Peyer's patch (tissue), 4 donors: Measurements from ENCODE around the gene CCDC73. TPM values are rescaled to one million over a fixed set of nuclear protein-coding genes. Genes with fewer than 3 reads are reported as not detected.

Experiments used
- DNase-seq, 3 donors: peaks; one replicate each; pipeline ENCODE4 v3.0.0-alpha.2; 2017 to 2019
- H3K27ac ChIP-seq, 4 donors: fragments of 200-600 bp; sonication (generic); one replicate each; pipeline ENCODE4 v1.5.1; 2016 to 2019
- H3K27me3 ChIP-seq, 2 donors: fragments of 200-600 bp; sonication (generic); one replicate each; pipeline ENCODE4 v1.5.1; 2019
- H3K36me3 ChIP-seq, 3 donors: fragments of 200-600 bp; sonication (generic); one replicate each; pipeline ENCODE4 v1.5.1; 2016 to 2019
- H3K4me1 ChIP-seq, 4 donors: fragments of 200-600 bp; sonication (generic); one replicate each; pipeline ENCODE4 v1.5.1; 2016 to 2019
- H3K4me3 ChIP-seq, 4 donors: fragments of 200-600 bp; sonication (generic); 1 replicate in 3 of 4; 2 replicates in 1 of 4; pipeline ENCODE4 v1.5.1; 2016 to 2019; ENCODE audit warnings: mild to moderate bottlenecking in 1 of 4
- H3K9me3 ChIP-seq, 4 donors: fragments of 200-600 bp; sonication (generic); one replicate each; pipeline ENCODE4 v1.5.1; 2016 to 2019; ENCODE audit warnings: mild to moderate bottlenecking in 1 of 4
- POLR2A ChIP-seq, 2 donors: fragments of 450-650 bp; IDR thresholded peaks; one replicate each; pipeline ENCODE4 v1.5.1; 2017; ENCODE audit warnings: antibody characterized with exemption in 2 of 2, mild to moderate bottlenecking in 2 of 2, moderate library complexity in 2 of 2
- total RNA-seq, 4 donors: library from RNA; depleted of rRNA; stranded (reverse); fragments of >200 nt; gene quantifications; one replicate each; pipeline ENCODE4 v1.1.0, GENCODE V29; 2016
- TF ChIP-seq, protein P1 (sequence below), 6 experiments: fragments of 450-650 bp in 4 of 6; fragments of 200-600 bp in 2 of 6; sonication (generic) in 1 of 6; IDR thresholded peaks; one replicate each; pipeline ENCODE4 v1.5.1; 2017 to 2019; ENCODE audit warnings: antibody characterized with exemption in 6 of 6, mild to moderate bottlenecking in 3 of 6, moderate library complexity in 1 of 6

The CCDC73 gene
- not detected for total RNA-seq

DNA sequence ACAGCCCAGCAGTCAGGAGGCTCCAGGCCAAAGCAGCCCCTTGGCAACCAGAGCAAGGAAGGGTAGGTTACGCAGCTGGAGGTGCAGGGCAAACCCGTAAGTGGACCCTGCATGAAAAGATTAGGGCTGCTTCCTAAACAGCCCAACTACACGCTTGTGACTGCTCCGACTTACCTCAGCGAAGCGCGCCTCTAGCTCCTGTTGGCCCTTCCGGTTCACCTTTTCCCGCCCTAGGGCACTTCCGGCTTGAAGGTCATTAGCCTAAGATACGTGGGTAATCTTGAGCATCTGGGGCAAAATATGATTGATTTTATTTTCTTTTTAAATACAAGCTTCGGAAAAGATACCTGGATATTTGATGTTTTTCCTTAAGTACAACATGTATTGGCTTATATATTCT is at the start of gene CCDC73:
Gene CCDC73 (minus strand): TSS at position 224 of the 400 bp plus-strand sequence. CDS start 34,419 bp downstream, outside the sequence.
- no peak for TF ChIP-seq POLR2A (IDR thresholded peaks at IDR 0.05)
- TF ChIP-seq, protein P1, sequence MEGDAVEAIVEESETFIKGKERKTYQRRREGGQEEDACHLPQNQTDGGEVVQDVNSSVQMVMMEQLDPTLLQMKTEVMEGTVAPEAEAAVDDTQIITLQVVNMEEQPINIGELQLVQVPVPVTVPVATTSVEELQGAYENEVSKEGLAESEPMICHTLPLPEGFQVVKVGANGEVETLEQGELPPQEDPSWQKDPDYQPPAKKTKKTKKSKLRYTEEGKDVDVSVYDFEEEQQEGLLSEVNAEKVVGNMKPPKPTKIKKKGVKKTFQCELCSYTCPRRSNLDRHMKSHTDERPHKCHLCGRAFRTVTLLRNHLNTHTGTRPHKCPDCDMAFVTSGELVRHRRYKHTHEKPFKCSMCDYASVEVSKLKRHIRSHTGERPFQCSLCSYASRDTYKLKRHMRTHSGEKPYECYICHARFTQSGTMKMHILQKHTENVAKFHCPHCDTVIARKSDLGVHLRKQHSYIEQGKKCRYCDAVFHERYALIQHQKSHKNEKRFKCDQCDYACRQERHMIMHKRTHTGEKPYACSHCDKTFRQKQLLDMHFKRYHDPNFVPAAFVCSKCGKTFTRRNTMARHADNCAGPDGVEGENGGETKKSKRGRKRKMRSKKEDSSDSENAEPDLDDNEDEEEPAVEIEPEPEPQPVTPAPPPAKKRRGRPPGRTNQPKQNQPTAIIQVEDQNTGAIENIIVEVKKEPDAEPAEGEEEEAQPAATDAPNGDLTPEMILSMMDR (IDR thresholded peaks at IDR 0.05), result no peak
- H3K27me3 ChIP-seq, result no peaks in the 10 kb centered on the region
- no peak for DNase-seq
- H3K9me3 ChIP-seq, result no peaks in the 10 kb centered on the region
- no peak within 1 kb of the TSS for H3K27ac ChIP-seq
- H3K36me3 ChIP-seq, result no peaks in the 10 kb centered on the region
- H3K4me3 ChIP-seq, result no peak within 1 kb of the TSS
- H3K4me1 ChIP-seq, result no peaks in the 10 kb centered on the region

GRCh38 chr11:32843544-32843943 is 49.1 kb upstream of the CCDC73 start:
- no peak overlapping the region for H3K27ac ChIP-seq

DNA sequence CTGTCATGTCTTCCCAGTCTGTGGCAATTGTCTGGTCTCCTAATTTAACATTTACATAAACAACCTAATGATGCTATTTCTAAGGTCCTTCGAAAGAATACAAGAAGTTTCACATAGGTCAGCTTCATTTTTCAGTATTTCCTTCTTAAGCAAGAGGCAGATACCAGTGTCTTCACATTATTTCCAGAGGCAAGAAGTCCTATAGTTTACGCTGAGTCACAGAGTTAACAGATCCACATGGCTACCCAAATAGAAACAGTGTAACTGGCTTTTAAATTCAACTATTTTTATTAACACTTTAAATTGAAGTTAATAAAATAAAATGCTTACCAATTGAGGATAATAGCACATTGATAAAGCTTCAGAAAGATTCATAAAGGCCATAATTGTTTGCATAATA is 46.1 kb upstream of the CCDC73 start:
- Histone ChIP-seq H3K36me3 (no peaks in the 10 kb centered on the region), H3K9me3 (no peaks in the 10 kb centered on the region), H3K27ac (no peak overlapping the region), H3K4me3 (no peak overlapping the region), H3K27me3 (no peaks in the 10 kb centered on the region), H3K4me1 (no peaks in the 10 kb centered on the region)
- TF ChIP-seq POLR2A (IDR thresholded peaks at IDR 0.05), result no peak
- TF ChIP-seq, protein P1 (IDR thresholded peaks at IDR 0.05), result no peak
- DNase-seq, result no peak

More at GRCh38 chr11:32843544-32843943, 49.1 kb upstream of the CCDC73 start:
- Histone ChIP-seq H3K4me3 (no peak overlapping the region), H3K27me3 (no peaks in the 10 kb centered on the region), H3K36me3 (no peaks in the 10 kb centered on the region), H3K4me1 (no peaks in the 10 kb centered on the region), H3K9me3 (no peaks in the 10 kb centered on the region)
- TF ChIP-seq, protein P1 (IDR thresholded peaks at IDR 0.05), result no peak
- no peak for TF ChIP-seq POLR2A (IDR thresholded peaks at IDR 0.05)
- DNase-seq, result no peak

DNA sequence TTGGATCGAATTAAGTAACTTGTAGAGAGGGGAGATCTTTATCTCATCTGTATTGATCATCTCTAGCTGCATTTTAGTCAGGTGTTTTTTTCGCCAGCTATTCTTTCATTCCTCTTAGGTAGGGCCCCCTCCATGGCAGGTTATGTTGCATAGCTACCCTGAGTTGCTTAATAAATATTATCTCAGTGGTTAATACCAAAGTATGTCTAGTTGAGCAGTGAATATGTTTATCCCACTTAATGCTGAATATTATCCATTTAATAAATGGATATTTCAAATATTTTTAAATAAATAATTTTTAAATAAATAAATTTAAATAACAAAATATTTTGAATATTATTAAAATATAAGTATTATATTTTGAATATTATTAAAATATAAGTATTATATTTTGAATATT is 44.8 kb upstream of the CCDC73 start:
- Histone ChIP-seq H3K36me3 (no peaks in the 10 kb centered on the region), H3K4me1 (no peaks in the 10 kb centered on the region), H3K4me3 (no peak overlapping the region), H3K27me3 (no peaks in the 10 kb centered on the region), H3K27ac (no peak overlapping the region), H3K9me3 (no peaks in the 10 kb centered on the region)
- TF ChIP-seq, protein P1 (IDR thresholded peaks at IDR 0.05), result no peak
- TF ChIP-seq POLR2A (IDR thresholded peaks at IDR 0.05), result no peak
- DNase-seq, result no peak

GRCh38 chr11:32838505-32839274 is 44.2 kb upstream of the CCDC73 start:
- H3K9me3 ChIP-seq, result no peaks in the 10 kb centered on the region
- no peaks in the 10 kb centered on the region for H3K27me3 ChIP-seq
- H3K27ac ChIP-seq, result no peak overlapping the region
- H3K4me1 ChIP-seq, result no peaks in the 10 kb centered on the region
- H3K4me3 ChIP-seq, result no peak overlapping the region
- no peaks in the 10 kb centered on the region for H3K36me3 ChIP-seq
- peak in 1 of 3 donors; percentile 49 for DNase-seq
- no peak for TF ChIP-seq POLR2A (IDR thresholded peaks at IDR 0.05)
- TF ChIP-seq, protein P1 (IDR thresholded peaks at IDR 0.05), result no peak
